ENCODE results near the gene SLIT3. TPM values are rescaled to one million over a fixed set of nuclear protein-coding genes. Genes with fewer than 3 reads are reported as not detected.
"Not testable (repeated sequence)": the region's sequence is repeated elsewhere in the genome, so short reads cannot be mapped to it uniquely, and the experiment has no call there.

The SLIT3 gene
- total RNA-seq, 1 donor from 2014 or later, result 42.4 TPM

DNA sequence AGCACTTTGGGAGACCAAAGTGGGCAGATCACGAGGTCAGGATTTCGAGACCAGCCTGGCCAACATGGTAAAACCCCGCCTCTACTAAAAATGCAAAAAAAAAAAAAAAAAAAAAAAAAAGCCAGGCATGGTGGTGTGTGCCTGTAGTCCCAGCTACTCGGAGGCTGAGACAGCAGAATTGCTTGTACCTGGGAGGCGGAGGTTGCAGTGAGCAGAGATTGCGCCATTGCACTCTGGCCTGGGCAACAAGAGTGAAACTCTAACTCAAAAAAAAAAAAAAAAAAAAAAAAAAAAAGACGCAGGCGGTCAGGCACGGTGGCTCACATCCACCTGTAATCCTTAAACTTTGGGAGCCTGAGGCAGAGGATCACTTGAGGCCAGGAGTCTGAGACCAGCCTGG, 160.7 kb downstream of the SLIT3 start:
- not testable (repeated sequence) for DNase-seq

DNA sequence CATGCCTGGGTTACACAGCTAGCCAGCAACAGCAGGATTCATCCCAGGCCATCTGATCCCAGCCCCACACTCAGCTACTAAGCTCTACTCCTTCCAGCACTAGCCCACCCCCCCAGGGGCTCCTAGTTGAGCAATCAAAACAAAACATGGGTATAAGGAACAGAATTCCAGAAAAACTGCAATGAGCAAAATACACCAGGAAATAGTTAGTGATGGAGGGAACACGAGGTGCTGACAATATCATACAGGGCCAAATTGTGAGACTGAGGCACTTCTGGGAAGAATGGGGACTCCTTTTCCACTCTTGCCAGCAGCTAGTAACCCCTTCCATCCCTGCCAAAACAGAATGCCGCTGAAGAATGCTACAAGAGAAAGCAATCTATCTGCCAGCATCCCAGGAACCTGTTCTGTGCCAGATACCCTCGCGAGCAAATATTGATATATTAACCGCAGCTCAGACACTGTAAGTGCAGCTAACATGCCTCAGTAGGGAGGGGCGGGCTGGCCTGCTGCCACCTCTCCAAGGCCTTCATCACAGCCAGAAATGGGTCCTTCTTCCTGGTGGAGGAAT, 161.4 kb downstream of the SLIT3 start:
- peak; percentile 73 for DNase-seq

DNA sequence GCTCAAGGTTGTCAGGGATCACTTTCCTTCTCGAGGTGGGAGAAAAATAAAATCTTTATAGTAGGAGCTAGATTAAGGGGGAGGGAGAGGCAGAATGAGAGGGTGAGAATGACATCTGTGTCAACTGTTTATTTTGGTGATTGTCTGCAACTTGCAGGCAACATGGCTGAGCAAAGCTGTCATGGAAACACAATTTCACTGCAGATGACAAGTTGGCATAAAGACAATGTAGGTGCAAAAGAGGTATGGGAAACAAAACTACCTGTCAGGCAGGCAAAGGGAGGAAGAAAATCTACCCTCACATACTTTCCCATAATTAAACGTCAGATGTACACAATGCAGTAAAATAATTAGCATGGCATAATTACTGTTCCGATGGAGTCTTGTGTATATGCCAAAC, 167.4 kb downstream of the SLIT3 start:
- no peak for DNase-seq

DNA sequence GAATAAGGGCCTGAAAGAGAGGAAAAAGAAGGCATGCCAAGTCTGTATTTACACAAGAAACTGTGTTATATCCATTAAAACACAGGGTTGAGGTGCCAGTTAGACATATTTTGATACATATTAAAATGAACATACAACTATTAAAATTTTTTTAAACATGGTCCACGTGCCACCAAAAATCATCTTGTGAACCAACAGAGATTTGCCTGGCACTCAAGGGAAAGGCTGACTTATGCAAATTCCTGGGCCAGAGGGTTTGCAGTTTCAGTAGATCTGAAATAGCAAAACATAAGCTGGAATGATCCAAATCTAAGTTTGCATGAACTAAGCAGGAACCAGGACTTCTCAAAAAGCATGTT, 168.7 kb downstream of the SLIT3 start:
- DNase-seq, result no peak

DNA sequence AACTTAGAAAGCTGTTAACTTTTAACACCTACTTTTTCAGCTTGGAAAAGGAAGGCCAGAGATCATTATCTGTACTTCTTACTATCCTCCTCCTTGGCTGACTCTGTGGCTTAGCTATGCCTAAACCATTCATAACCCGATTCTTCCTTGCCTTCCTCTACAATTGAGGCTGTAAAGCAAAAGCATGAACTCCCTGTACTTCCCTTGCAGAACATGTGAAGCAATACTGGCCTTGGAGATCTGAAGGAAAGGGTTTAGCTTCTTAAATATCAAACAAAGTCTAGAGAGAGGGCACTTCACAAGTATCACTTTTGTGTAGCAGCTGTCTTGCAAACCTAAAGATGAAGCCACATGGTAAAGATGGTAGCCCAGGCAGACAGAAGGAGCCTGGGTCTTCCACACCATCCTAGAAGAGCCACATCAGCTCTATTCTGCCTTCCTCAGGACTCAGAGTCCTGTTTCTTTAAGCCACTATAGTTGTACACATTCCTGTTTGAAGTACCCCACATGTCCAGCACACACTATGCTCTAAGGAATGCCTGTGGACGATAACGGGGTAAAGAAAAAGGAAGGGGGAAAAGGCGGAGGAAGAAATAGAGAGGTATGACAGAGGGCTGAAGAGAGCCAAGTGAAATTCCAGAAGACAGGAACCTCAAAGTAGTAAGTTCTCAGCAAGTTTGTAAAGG, 169.2 kb downstream of the SLIT3 start:
- DNase-seq, result no peak

DNA sequence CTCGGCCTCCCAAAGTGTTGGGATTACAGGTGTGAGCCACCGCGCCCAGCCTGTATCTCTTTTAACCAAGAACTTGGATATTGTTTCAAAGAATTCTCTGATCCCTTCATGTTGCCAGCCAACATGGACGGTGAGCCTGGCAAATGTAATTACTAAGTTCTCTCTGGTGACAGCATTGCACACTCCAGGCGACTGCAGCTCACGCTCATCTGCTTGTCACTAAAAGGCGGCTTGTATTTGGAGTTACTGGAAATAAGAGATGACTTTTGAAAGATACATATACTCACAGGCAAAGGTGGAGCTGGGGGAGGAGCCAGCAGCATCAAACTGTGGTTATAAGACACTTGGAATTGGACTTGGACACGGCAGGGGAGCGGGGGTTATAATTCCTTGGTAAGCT, 172.3 kb downstream of the SLIT3 start:
- no peak for DNase-seq

DNA sequence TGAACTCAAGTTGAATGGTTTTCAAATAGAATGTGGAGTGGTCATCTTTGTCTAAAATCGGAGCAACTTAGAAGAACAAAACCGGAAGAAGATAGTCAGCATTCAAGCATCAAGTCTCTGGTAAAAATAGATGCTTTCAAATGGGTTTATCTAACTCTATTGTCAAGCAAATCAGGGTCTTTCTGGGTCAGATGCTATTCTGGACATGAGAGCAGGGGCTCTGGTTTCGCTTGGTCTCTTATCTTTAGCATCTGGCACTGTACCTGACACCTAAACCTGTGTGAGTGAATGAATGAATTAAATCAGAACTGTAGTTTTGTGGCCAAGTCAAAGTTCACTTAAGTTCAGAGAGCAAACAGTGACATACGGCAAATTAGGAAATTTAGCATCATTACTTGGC, 173.5 kb downstream of the SLIT3 start:
- DNase-seq, result no peak

DNA sequence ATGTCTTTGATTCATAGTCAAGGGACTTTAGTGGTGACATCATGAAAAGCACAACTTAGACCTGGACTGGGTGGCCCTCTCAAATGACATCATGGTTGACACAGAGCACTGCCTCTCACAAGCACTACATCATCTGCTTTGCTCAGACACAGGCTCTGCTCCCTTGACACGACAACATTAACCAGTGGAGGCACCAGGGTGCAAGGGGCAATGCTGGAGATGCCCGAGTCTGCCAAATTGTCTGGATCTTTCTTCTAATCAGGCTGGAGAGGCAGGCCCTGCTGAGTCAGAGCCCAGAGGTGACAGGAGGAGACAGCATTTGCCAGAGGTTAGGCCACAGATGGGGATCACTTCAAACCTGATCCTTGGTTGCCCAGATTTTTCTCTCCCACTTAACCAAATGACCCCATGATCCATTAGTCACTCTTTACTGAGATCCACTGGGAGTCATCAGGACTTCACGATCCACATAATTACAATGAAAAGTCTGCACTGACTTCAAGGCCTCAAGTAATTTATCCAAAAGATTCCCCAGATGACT, 174.4 kb downstream of the SLIT3 start:
- DNase-seq, result no peak

DNA sequence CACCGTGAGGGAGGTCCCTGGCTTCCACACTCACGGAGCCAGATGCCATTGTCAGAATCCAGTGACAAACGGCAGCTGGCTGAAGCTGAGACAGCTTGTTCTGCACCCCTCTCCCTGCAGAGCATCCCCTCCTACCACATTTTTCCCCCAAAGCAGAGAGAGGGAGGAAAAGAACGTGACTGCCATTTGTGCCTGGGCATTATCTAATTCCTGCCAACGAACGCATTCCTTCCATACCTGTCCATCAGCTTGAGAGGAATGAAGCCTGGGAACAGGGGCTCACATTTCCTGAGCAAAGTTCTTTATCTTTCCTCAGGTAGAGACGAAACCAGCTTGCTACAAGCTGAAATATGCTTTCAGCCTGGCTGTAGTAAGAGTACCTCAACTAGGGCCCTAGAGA, 175.4 kb downstream of the SLIT3 start:
- DNase-seq, result no peak

DNA sequence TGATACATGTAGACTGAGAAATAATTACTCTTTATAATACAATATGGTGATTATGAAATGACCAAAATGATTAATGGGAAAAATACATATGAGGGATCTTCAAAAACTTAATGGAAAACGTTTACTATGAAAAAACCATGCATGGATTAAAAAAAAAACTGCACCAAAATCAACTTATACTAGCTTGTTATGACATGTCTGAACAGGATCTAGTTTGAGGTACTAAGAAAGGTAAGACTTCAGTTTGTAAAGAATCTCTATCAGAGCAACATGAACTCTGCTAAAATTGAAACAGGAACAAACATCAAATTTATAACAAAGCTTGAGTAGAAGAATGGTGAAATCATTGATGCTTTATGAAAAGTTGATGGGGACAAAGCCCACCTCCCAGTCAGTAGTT, 178.0 kb downstream of the SLIT3 start:
- DNase-seq, result no peak

DNA sequence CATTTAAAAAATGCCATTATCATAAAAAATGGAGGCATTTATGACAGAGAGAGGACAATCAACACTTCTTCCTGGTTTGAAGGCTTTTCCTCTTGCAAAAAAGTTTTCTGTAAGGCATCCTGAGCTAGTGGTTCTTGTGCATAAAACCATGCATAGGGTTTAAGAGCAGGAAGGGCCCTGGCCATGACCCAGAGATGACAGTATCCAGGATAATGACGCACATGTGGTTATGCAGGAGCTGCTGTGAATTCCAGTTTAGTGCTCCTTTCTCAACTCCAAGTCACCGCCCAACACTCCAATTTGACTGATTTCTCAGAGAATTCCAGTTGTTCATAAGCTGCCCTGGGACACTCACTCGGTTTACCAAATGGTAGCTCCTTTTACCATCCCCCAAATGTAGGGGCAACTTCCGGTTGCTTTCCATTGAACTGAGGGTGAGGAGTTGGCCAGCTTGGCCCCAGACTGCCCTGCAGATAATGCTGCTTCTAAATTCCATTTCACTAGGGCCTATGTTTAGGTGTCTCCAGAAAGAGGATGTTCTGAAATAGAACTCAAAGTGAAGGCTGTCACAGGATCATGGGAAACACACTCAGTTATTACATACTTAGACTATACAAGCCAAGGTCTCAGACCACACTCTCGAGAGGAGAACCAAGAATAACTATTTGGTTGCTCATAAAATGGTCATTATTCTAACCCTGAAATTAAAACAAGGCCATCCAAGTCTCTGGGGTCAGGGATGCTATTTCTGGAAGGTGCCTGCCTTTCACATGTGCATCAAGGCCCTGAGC, 179.1 kb downstream of the SLIT3 start:
- no peak for DNase-seq

DNA sequence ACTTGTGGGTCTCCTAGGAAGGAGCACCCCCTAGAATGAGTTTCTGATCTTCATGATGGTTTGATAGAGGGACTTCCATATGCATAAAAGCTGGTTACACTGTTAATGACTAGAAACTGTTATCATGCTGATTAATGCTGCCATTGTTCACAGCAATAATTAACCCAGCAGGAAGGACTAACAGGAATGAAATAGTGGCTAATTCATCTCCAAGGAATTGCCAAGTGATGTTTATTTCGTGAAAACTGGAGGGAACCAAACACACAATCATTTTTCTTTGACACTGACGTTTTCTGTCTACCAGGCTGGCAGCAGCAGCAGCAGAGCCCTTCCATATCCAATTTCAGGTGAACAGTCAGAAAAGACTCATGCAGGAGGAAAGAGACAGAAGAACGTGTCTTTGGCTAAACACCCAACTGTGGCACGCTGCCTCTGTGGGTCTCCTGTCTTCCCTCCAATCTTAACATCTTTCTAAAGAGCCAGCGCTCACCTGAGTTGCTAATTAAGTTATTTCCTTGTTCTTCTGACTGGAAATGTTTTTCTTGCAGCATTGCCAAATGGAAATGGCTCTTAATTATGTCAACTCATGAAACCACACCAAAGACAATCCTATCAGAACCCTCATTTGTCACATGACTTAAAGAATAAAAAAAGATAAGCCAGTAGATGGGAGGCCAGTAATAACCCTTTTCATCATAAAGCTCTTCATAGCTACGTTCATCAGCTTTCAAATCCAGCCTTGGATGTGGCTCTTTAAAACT, 181.5 kb downstream of the SLIT3 start:
- DNase-seq, result no peak

DNA sequence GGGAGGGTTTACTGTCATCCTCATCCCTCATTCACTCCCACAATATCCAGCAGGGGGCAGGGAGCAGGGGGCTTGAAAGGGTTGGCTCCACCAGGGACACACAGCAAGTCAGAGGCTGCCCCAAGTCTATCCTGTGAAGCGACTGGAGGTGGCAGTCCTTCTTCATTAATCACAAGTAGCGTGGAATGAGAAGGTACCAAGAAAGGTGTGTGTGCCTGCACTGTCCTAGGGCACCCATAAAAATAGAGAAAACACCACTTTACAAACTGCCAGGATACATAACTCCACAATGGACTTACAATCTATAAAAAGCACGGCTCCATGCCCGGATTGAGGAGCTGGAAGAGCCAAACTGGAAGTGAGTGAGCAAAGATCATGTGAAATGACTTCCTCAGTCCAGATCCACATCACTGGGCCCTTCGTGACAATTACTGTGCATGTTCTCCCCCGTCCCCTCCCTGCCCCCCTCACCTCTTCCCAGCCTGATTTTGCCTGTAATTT, 183.9 kb downstream of the SLIT3 start:
- DNase-seq, result no peak

DNA sequence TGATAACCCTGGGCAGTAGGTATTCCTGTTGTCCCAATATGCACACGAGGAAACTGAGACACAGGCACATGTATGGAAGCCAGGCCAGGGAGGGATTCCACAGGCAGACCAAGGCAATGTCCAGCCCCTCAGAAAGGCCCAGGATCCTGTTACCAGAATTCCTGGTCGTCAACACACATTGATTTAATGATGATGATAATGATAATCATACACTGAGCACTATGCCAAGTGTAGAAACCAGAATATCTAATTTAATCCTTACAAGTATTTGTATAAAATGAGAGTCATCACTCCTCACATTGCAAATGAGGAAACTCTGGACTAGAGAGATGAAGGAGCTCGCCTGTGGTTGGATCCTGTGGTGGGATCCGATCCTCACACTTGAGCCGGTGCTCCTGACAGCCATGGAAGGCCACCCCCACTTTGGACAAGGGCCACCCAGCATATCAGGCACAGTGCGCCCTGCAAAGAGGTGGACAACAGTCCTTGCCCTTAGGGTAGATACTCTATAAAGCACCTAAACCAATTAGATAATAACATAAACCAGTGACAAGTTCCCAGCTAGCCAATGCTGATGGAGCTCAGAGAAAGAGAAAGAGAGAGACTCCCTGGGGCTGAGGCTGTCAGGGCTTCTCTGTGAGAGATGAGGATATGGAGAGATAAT, 185.3 kb downstream of the SLIT3 start:
- no peak for DNase-seq

DNA sequence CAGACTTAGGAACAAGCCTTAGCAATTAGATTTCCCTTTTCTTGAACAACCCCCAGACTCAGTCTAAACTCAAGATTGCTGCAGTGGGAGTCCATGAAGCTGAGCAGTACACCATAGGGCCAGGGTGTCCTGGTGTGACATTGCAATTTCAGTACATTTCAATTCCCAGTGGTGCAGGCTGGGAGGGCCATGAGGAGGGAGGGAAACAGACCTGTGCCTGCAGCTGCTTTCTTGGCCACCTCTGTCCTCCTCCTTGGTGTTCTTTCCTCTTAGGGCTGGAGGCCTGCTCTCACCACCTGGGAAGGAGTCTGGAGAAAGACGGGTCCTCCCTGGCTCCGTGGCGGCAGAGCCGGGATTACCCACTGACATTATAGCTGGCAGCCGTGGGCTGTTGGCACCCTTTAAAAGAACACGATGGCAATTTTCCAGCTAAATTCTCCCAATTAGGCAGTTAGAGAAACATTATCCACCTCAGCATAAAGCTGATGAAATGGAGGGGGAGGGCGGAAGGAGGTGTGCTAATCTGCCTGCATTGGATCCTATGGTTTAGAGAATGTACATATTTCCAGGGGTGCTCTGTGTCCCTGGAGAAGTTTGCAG, 186.4 kb downstream of the SLIT3 start:
- no peak for DNase-seq

DNA sequence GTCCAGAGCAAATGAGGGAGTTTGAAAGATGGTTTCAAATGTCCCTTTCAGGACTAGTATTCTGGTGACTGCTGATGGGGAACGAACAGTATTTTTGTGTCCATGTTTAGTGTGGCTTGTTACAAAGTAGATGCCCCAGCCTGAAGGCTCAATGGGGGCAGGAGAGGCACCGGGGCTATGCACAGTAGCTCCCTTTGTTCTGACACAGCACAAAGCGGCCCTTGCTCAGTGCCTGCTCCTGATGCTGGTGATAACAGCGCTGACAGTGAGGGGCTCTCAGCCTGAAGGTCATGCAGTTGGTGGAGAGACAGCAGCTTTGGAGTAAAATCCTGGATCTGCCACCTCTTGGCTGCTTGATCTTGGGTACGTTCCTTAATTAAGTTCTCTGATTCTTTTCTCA, 188.9 kb downstream of the SLIT3 start:
- DNase-seq, result no peak

DNA sequence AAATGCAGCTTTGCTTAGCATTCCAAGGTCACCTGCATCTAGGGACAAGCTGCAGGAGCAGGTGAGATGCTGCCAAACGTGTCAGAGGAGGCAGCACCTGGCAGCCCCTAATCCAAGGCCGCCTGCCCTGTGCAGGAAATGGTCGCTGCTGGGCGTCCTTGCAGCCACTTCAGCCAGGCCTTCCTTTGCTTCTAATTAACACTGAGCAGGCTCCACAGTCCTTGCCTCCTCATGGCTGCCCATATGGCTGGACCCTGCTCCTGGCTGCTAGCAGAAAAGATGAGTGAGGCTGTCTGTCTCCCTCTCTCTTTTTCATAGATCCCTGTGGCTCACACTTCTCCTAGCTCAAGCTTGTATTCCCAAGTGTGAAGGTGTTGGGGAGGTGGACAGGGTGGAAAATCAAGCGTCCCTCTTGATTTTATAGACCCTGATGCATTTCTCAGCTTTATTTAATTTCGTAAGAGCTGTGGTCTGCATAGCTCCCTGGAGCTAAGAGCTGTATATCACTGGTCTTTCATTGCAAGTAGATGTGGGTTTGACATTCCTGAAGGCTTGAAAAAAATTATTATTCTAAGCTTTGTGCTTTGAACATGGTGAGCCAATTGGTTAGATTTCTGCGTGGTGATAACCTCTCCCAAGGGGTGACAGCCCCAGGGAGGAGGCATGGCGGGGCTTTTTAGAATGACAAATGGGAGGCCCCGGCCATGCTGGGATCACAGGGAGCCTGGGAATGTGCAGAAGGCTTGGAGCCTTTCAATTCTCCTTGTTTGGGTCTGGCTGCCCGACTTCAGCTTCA, 193.8 kb downstream of the SLIT3 start:
- no peak for DNase-seq

DNA sequence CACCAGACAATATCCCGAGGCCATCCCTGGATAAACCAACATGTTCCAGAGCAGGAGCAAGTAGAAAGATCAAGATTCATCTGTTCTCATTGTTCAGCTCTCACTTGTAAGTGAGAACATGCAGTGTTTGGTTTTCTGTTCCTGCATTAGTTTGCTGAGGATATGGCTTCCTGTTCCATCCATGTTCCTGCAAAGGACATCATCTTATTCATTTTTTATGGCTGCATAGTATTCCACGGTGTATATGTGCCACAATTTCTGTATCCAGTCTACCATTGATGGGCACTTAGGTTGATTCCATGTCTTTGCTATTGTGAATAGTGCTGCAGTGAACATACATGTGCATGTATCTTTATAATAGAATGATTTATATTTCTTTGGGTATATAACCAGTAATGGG, 195.4 kb downstream of the SLIT3 start:
- not testable (repeated sequence) for DNase-seq

DNA sequence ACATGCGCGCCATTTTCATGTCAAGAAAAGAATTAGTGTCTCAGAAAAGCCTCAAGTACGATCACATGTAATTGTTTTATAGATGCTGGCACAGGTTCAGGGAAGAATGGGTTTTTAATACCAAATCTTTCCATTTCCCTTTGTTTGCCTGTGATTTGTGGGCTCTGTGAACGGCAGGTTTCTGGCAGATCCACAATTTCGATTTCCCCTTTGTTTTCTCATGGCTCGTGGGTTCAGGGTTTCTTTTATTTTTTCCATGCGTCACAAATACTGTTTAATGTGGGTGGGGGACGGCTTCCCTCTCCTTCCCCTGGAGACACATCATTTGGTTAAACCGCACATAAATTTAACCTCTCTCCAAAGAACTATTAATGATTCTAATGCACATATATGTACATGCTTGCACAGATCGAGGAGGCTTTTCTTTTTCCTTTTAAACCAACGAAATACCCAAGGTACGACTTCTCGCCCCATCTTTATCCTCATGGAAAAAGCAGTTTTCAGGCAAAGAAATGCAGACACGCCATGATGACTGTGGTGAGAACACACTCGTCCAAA, 195.9 kb downstream of the SLIT3 start:
- peak; percentile 62 for DNase-seq

DNA sequence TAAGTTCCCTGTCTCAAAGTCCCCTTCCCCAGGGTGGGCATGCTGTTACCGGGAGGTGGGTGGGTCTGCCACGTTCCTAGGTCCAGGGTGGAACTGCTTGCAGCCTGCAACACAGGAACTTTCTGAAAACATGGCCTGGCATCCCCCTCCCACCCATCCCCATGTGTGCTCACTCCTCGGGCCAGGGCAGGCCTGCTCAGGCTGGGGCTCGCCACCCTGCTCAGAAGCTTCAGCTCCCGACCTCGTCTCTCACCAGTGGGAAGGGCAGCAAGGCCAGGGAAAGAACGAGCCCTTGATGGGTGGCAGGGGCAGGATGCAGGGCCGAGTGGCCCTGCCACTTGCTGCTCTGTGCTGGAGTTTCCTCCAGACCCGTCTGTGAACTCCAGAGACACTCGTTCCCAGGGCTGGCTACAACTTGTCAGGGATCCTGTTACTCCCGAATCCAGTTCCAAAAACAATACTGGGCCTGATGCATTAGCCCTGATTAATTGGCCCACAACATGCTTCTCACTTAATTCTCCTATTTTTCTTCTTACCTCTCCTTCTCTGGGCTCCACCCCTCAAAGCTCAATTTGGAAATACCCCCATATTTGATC, 197.3 kb downstream of the SLIT3 start:
- DNase-seq, result no peak
